SJSA1 (cell line): Measurements from ENCODE around the gene PP2D1. TPM values are rescaled to one million over a fixed set of nuclear protein-coding genes. Genes with fewer than 3 reads are reported as not detected.
"Not testable (repeated sequence)": the region's sequence is repeated elsewhere in the genome, so short reads cannot be mapped to it uniquely, and the experiment has no call there.

Source experiments
- DNase-seq, 2 experiments: peaks; one replicate each; pipeline ENCODE4 v3.0.0-alpha.2; 2015 to 2020; ENCODE audit warnings: low spot score in 2 of 2, low read depth in 1 of 2
- H3K27ac ChIP-seq: fragments of 250-450 bp; sonication (Bioruptor Pico); 2 replicates; pipeline ENCODE4 v1.5.1; 2020; ENCODE audit warnings: mild to moderate bottlenecking, moderate library complexity
- H3K27me3 ChIP-seq: fragments of 250-450 bp; sonication (Bioruptor Pico); replicated peaks from 2 replicates; pipeline ENCODE4 v1.5.1; 2020; ENCODE audit warnings: mild to moderate bottlenecking, moderate library complexity
- H3K36me3 ChIP-seq: fragments of 250-450 bp; sonication (Bioruptor Pico); 2 replicates; pipeline ENCODE4 v1.5.1; 2020; ENCODE audit warnings: mild to moderate bottlenecking
- H3K4me1 ChIP-seq: fragments of 250-450 bp; sonication (Bioruptor Pico); replicated peaks from 2 replicates; pipeline ENCODE4 v1.6.1; 2021; ENCODE audit warnings: mild to moderate bottlenecking
- H3K4me3 ChIP-seq: fragments of 250-450 bp; sonication (Bioruptor Pico); 2 replicates; pipeline ENCODE4 v1.5.1; 2020; ENCODE audit warnings: mild to moderate bottlenecking
- H3K9me3 ChIP-seq: fragments of 250-450 bp; sonication (Bioruptor Pico); replicated peaks from 2 replicates; pipeline ENCODE4 v1.5.1; 2020; ENCODE audit warnings: mild to moderate bottlenecking
- total RNA-seq: library from RNA; depleted of rRNA; stranded (reverse); fragments of >200 nt; shearing (Covaris generic); gene quantifications from 2 replicates; pipeline ENCODE4 v1.2.3, GENCODE V29; 2014

The PP2D1 gene
- total RNA-seq, 1 experiment from 2014 or later: not detected

DNA sequence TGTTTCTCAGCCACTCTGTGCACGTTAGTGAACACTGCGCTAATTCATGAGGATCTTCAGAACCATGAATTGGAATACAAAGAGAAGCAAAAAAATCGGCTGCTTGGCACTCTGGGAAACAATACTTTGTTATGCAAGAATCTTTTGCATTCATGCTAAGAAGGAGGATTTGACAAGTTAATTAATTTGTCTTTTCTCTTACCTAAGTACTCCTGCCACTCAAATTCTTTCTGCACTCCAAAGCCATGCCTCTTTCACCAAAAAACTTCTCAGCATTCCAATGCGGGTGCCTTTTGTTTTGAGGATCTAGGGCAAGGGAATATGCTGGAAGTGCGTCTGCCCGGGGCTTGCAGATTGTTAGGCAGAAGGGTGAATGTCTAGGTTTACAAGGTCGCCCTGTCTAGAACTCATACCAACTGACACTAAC is 16.9 kb upstream of the PP2D1 start:
- Histone ChIP-seq H3K9me3 (no peaks in the 10 kb centered on the region), H3K27ac (no peak overlapping the region), H3K4me1 (no peaks in the 10 kb centered on the region), H3K36me3 (no peaks in the 10 kb centered on the region), H3K4me3 (no peak overlapping the region), H3K27me3 (no peaks in the 10 kb centered on the region)
- no peak for DNase-seq

DNA sequence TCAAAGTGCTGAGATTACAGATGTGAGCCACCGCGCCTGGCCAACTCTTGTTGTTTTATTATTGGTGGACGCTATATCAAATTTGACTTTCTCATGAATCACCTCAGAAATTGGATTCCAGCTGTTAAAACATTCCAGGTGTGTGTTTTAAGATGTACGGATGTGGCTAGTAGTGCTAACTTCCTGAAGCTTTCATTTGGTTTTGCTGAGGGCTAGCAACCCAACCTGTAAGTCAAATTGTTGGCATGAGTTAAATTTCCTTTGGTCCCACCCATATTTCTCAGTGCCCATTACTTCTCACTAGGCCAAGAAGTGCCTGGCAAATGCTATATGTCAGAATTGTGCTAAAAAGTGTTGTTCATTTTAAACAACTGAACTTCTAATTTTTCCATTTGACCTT is 15.1 kb upstream of the PP2D1 start:
- no peaks in the 10 kb centered on the region for H3K27me3 ChIP-seq

DNA sequence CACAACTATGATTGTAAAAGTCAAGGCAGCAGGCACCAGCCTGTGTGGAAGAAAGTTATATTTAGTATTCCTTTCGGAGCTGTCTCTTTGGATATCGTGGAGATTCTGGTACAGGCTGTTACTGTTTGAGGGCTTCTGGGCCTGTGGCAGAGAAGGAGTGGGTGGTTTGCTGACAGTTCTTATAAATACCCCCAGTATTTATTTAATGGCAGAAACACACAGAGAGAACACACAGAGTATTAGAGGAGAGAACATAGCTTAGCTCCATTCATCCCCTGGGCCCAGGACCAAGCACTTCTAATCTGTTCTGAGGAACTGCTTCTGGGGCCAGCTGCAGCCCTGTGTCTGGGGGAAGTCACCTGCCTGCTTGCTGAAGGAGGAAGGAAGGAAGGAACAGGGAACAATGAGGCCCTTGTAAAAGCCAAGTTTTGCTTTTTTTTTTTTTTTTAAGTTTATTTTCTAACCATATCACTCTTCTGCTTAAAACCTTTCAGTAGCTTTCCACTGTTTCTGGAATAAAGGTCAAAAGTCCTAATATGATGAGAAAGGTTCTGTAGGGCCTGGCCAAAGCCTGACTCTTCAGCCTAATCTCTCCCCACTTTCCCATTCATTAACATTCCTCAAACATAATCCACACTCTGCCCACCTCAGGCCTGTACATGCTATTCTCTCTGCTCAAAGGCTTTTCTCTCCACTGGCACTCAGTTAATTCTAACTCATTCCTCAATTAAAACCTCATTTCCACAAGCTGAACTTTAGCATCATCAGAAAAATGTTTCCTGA is 11.8 kb upstream of the PP2D1 start:
- no peak overlapping the region for H3K27ac ChIP-seq
- H3K4me1 ChIP-seq: no peaks in the 10 kb centered on the region
- DNase-seq: no peak
- no peaks in the 10 kb centered on the region for H3K9me3 ChIP-seq
- no peaks in the 10 kb centered on the region for H3K36me3 ChIP-seq
- no peak overlapping the region for H3K4me3 ChIP-seq
- no peaks in the 10 kb centered on the region for H3K27me3 ChIP-seq

More for the DNA sequence above, 15.1 kb upstream of the PP2D1 start:
- no peaks in the 10 kb centered on the region for H3K4me1 ChIP-seq
- no peaks in the 10 kb centered on the region for H3K9me3 ChIP-seq
- H3K27ac ChIP-seq: no peak overlapping the region
- no peak overlapping the region for H3K4me3 ChIP-seq
- no peak for DNase-seq
- no peaks in the 10 kb centered on the region for H3K36me3 ChIP-seq

DNA sequence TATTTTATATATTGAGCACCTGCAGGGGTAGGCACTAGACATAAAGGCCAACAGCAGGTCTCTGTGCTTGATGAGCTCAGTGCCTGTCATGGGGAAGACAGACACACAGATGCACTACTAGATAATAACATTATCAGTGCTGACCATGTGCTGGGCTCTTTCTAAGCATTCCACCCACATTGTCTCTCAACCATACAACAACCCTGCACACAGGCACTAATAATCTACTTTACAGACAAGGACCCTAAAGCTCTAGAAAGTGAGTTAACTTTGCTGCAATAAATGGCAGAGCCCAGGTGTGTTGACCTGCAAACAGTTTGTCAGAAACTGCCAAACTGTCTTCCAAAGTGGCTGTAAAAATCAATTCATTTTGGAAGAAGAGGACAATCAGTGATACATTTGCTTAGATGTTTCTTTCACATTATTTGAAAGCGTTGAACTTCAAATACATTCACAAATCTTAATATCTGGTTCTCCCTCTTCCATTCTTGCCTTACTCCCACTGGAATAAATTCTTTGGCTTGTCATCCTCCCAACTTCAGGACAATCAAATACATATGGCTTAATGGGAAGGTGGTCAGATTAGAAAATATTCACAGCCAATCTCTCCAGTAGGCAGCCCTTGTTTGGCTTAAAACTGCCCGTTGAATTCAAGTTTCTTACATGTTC is 11.0 kb upstream of the PP2D1 start:
- Histone ChIP-seq H3K4me1 (no peaks in the 10 kb centered on the region), H3K9me3 (no peaks in the 10 kb centered on the region), H3K4me3 (no peak overlapping the region), H3K36me3 (no peaks in the 10 kb centered on the region), H3K27ac (no peak overlapping the region), H3K27me3 (no peaks in the 10 kb centered on the region)
- no peak for DNase-seq

DNA sequence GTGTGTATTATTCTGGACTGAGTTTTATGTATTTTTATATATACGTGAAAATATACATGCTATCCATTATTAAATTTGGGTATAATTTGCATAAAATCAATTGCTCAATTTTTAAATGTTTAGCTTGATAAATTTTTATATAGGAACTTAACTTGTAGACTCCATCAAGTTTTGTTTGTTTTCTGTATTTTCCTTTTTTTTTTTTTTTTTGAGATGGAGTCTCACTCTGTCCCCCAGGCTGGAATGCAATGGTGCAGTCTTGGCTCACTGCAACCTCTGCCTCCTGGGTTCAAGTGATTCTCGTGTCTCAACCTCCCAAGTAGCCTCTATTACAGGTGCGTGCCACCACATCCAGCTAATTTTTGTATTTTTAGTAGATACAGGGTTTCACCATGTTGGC is 4.0 kb upstream of the PP2D1 start:
- H3K9me3 ChIP-seq, H3K36me3 ChIP-seq, DNase-seq: not testable (repeated sequence)

DNA sequence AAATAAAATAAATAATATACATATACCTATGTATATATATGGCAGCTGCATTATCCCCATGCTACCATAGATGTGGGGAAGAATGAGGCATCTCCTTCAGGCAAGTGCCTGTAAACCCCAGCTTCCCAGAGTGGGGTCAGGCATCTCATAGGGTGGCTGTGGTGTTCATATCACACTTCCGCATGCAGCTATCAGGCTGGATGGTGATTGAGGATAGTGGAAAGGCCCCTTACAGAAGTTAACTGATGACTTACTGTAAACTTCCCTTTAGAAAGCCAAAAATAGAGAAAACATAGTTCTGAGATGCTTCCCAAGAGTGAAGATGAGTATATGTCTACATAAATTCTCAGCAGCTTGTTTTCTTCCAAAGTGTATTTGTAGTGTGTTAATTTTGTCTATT is 3.5 kb upstream of the PP2D1 start:
- Histone ChIP-seq H3K4me3 (no peak overlapping the region), H3K4me1 (no peaks in the 10 kb centered on the region), H3K27ac (no peak overlapping the region), H3K9me3 (no peaks in the 10 kb centered on the region), H3K27me3 (no peaks in the 10 kb centered on the region), H3K36me3 (no peaks in the 10 kb centered on the region)
- no peak for DNase-seq

More for the DNA sequence above, 4.0 kb upstream of the PP2D1 start:
- H3K27ac ChIP-seq, H3K4me1 ChIP-seq, H3K4me3 ChIP-seq, H3K27me3 ChIP-seq: not testable (repeated sequence)

DNA sequence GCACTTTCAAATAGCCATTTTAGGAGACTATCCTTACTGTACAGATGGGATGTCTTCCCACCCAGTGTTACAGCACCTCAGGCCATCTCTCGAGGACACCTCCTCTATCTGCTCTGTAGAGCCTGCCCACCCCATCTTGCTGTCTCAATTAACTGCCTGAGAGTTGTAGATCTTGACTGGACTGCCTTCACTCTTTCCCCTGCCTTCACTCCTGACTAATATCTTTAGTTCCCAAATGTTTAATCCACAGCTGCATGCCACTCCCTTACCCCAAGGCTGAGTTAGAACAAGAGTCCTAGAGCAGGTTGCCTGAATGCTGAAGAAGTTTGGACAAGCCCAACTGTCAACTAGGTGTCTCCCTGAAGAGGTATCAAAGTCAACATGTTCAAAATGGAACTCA is 1.3 kb upstream of the PP2D1 start:
- DNase-seq: no peak
- Histone ChIP-seq H3K27me3 (no peaks in the 10 kb centered on the region), H3K4me3 (no peak overlapping the region), H3K4me1 (no peaks in the 10 kb centered on the region), H3K9me3 (no peaks in the 10 kb centered on the region), H3K36me3 (no peaks in the 10 kb centered on the region), H3K27ac (no peak overlapping the region)

DNA sequence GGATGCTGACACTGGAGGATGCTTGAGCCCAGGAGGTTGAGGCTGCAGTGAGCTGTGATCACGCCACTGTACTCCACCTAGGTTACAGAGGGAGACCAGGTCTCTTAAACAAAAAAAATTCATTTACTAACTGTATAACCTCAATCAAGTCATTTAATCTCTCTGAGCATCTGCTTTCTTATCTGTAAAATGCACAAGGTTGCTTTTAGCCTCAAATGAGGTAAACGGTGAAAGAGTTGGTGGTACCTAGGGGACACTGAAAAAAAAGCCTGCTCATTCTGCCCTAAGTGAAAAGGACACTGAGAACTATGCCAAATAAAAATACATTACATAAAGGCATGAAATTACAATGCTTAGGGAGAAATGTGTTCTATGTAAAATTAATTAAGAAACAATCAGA is 3.4 kb downstream of the PP2D1 start:
- H3K4me1 ChIP-seq: no peaks in the 10 kb centered on the region
- no peak for DNase-seq
- no peaks in the 10 kb centered on the region for H3K27me3 ChIP-seq
- H3K4me3 ChIP-seq: no peak overlapping the region
- no peaks in the 10 kb centered on the region for H3K36me3 ChIP-seq
- H3K27ac ChIP-seq: no peak overlapping the region
- H3K9me3 ChIP-seq: no peaks in the 10 kb centered on the region

DNA sequence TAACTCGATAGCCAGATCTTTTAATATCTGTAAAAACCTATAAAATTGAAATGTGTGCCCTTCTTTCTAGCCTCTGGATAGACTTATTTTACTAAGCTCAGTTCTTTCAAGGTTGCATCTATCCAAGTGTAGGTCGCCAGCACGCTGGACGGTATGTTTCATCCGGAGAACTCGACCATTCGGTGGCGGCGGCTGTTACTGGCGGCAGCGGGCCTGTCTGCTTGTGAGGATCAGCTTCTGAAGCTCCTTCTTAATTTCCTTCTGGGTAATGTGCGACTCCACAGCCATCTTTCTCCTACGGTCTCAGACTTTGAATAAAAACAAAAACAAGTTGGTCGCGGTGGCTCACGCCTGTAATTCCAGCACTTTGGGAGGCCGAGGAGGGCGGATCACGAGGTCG is 4.1 kb downstream of the PP2D1 start:
- no peak for DNase-seq
- H3K27ac ChIP-seq: no peak overlapping the region

DNA sequence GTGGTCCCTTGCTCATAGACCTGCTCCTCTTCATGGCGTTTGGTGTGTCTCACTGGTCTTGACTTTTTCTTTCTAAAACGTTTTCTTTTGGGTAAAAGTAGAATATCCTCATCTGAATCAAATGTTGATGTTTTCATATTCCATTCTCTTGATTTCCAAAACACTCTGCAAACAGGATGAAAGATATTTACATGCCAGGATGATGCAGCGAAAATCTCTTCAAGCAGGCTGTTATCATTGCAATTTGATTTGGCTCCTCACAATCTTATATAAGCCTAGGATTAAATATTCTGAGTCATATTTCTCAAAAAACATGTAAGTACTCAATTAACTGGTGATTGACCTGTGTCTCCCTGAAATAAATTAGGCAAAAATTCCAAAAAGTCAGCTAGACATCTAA is 10.1 kb downstream of the PP2D1 start:
- Histone ChIP-seq H3K9me3 (no peaks in the 10 kb centered on the region), H3K36me3 (no peaks in the 10 kb centered on the region), H3K4me3 (no peak overlapping the region), H3K27me3 (no peaks in the 10 kb centered on the region), H3K4me1 (no peaks in the 10 kb centered on the region), H3K27ac (no peak overlapping the region)
- no peak for DNase-seq

More for the DNA sequence above, 4.1 kb downstream of the PP2D1 start:
- Histone ChIP-seq H3K36me3 (no peaks in the 10 kb centered on the region), H3K9me3 (no peaks in the 10 kb centered on the region), H3K4me3 (no peak overlapping the region), H3K4me1 (no peaks in the 10 kb centered on the region), H3K27me3 (no peaks in the 10 kb centered on the region)

DNA sequence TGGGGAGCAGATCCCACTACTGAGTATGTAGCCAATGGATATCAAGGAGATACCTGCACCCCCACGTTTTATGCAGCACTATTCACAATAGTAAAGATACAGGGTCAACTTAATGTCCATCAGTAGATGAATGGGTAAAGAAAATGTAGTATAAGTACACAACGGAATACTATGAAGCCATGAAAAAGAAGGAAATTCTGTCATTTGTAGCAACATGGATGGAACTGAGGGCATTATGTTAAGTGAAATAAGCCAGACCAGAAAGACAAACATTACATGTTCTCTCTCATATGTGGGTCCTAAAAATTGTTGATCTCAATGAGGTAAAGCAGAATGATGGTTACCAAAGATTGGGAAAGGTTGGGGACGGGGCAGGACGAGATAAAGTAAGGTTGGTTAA is 14.6 kb downstream of the PP2D1 start:
- no peak overlapping the region for H3K4me3 ChIP-seq
- H3K36me3 ChIP-seq: no peaks in the 10 kb centered on the region
- no peaks in the 10 kb centered on the region for H3K9me3 ChIP-seq
- H3K27ac ChIP-seq: no peak overlapping the region
- H3K27me3 ChIP-seq: no peaks in the 10 kb centered on the region
- no peaks in the 10 kb centered on the region for H3K4me1 ChIP-seq
- DNase-seq: no peak

DNA sequence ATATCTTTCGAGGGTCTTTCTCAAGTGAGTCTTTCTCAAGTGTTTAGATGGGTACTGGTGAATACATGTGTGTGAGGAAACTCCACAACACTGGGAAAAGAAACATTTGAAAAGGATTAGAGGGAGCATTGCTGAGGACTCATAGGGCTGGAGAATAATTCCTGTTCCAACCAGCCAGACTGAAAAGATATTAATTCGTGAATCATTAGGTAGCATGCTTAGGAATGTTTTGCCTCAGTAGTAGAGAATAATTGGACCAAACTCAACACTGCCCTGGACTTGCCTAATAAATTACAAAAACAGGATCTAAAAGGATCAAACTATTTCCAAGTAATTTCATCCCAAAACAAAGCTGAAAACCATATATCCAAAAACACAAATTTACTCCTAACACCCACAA is 17.3 kb downstream of the PP2D1 start:
- no peaks in the 10 kb centered on the region for H3K36me3 ChIP-seq
- no peak for DNase-seq
- H3K4me3 ChIP-seq: no peak overlapping the region

DNA sequence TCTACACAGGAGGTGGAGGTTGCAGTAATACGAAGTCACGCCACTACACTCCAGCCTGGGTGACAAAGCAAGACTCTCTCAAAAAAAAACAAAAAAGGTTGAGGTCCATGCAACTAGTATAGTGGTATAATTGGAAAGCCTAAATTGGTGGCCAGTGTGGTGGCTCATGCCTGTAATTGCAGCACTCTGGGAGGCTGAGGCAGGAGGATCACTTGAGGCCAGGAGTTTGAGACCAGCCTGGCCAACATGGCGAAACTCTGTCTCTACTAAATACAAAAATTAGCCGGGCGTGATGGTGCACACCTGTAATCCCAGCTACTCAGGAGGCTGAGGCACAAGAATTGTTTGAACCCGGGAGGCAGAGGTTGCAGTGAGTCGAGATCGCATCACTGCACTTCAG is 23.2 kb downstream of the PP2D1 start:
- not testable (repeated sequence) for H3K4me3 ChIP-seq, H3K27ac ChIP-seq, DNase-seq, H3K27me3 ChIP-seq, H3K9me3 ChIP-seq, H3K36me3 ChIP-seq, H3K4me1 ChIP-seq

More for the DNA sequence above, 17.3 kb downstream of the PP2D1 start:
- Histone ChIP-seq H3K27me3 (no peaks in the 10 kb centered on the region), H3K4me1 (no peaks in the 10 kb centered on the region), H3K27ac (no peak overlapping the region), H3K9me3 (no peaks in the 10 kb centered on the region)

DNA sequence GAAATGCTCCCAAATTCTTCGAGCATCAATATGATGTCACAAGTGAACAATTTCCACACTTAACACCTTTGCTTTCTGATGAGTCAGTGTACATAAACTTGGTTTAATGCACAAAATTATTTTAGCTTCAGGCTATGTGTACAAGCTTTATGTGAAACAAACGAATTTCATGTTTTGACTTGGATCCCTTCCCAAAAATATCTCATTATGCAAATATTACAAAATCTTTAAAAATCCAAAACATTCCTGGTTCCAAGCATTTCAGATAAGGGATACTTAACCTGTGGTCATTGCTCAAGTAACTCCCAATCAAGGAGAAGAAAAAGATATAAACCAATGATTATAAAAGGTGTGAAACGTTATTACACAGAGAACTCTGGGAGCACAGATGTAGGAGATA is 40.0 kb downstream of the PP2D1 start:
- no peaks in the 10 kb centered on the region for H3K9me3 ChIP-seq
- no peaks in the 10 kb centered on the region for H3K27me3 ChIP-seq
- DNase-seq: no peak
- H3K36me3 ChIP-seq: peaks cover 29% of the 10 kb centered on the region
- no peak overlapping the region for H3K27ac ChIP-seq
- H3K4me3 ChIP-seq: no peak overlapping the region
- H3K4me1 ChIP-seq: no peaks in the 10 kb centered on the region
